NCI-H1417 treated with DMSO at 0.1 percent for 48 hours (cell line): ENCODE data around the gene WDR1.

Experiments used
- DNase-seq: peaks from one replicate; lab custom pipeline; 2025; lab: John Stamatoyannopoulos, UW

The WDR1 gene

GRCh38 chr4:10098780-10099160 lies 17.8 kb downstream of the WDR1 start:
- DNase-seq: no peak

GRCh38 chr4:10097906-10098779 lies 18.5 kb downstream of the WDR1 start:
- no peak for DNase-seq

DNA sequence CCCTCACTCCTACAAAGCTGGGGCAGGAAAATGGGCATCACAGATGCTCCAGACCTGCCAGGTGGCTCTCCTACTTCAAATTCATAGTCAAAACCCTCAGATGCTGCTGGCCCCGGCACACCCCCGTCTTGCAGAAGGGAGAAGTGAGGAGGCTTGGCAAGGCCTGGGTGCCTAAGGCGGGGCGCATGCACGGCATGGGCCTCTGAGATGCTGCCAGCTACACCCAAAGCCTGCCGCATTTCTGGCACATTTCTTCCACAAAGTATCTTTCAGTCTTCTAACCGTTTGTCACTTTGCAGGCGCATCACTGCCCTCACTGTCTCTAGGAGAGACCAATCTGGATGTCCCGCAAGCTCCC lies 19.6 kb downstream of the WDR1 start:
- no peak for DNase-seq

DNA sequence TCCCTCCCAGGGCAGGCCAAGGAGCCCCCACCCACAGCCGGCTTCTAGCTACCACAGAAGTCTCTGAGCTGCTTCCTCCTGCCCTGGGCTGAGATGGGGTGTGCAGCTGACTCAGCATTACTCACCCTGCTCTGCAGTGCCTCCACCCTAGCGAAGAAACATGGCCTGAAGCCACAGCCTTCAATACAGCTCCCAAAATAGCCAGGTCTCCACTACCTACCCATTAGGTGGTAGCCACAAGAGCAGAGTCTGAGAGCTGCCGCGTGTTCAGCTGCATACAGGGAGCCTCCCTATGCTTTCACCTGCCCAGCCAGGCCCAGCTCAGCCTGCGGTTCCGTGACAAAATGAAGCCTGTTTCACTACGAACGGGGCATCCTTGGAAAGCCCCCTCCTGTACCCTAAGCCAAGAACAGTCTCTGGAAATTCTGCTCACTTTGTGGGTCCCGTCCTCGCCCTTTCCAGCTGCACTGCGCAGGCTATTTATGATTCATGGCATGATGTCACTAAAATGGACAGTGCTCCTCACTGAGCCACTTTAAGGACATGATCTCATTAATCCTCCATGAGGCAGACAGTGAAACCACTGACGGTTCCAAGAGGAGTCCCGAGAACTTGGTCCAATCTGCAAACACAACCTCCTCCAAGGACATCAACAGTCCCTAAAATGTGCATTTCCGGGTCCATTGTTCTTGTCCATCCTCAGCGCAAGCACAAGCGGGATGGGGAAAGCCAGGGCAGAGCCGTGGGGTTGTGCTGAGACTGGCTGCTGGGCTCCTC lies 20.2 kb downstream of the WDR1 start:
- no peak for DNase-seq

- DNase-seq: no peak
Measured at GRCh38 chr4:10095296-10095991, 21.2 kb downstream of the WDR1 start.

DNA sequence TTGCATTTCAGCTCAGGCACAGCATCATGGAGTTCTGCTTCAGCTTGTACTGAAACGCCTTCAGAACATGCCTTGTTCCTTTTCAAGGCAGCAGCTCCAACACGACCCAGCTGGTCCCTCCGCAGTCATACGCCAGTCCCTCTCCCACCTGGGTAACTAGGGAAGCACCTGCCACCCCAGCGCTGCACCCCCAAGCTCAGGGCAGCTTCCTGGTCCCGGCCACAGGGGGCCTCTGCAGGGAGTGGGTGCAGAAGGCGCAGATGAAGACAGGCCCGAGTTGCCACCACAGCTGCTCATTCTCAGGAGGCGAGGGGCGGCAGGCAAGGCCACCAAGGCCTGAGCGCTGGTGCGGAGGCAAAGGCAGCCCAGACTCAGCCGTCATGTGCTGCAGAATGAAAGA lies 21.8 kb downstream of the WDR1 start:
- no peak for DNase-seq

GRCh38 chr4:10093801-10094552 lies 22.6 kb downstream of the WDR1 start:
- no peak for DNase-seq

GRCh38 chr4:10093271-10093621 lies 23.4 kb downstream of the WDR1 start:
- DNase-seq: no peak

DNA sequence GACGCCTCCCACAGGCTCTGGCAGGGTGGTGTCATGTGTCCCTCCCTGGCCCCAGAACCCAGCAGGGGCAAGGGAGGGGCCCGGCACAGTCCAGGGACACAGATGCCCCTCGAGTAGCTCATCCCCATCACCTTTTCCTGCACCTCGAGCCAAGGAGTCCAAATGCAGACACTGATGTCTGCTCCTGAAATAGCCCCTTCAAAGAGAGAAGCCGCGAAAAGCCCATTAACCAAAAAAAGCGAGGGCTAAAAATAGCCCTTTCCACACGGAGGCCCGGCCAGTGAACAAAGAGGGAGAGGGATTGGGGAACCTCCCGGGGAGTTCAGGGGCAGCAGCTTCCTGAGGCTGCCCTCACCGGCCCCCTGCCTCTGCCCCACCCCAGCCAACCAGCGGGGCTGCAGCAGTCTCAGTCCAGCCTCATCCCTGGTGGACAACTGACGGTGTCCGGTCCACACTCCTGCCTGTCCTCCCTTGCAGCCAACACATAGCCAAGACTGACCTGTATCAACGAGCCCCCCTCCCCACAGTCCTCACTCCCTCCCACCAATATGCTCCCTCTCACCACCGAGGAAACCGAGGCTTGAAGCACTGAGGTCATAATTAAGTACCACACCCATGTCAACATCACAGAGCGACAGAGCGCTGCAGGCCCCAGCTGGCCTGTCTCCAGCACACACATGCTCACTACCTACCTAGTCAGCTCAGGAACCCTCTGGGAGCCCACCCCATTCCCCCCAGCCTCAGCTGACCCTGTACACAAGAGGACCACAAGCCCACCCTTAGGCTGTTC lies 23.9 kb downstream of the WDR1 start:
- DNase-seq: no peak

DNA sequence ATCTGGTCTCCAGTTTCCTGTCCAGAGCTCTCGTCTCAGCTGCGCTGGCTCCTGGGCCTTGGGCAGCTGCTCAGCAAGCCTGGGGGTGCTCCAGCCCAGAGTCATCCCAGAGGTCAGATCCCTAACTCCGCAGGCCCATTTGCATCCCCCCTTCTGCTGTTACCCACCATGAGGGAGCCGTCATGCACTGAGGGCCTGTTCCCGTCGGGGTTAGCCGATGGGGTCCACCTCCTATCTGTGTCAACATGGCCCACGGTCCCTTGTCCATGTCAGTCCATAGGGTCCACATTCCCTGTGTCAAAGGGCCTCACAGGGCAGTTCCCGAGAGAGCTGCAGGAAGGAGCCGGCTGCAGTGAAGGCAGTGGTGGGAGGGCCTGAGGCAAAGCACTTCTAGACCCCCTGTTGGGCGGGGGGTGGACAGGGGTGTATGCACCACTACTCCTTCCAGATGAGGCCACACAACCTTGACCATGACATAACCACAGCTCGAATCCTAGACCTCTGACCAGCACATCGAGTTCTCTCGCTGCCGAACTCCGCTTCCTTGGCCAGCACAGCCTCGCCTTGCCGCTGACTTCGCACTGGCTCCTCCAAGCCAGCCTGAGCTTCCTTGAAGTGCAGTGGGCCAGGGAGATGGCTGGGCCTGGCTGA lies 24.9 kb downstream of the WDR1 start:
- no peak for DNase-seq

- no peak for DNase-seq
Measured at GRCh38 chr4:10090467-10091250, 25.9 kb downstream of the WDR1 start.

GRCh38 chr4:10089346-10089745 lies 27.3 kb downstream of the WDR1 start:
- no peak for DNase-seq

GRCh38 chr4:10088135-10089010 lies 28.2 kb downstream of the WDR1 start:
- no peak for DNase-seq

GRCh38 chr4:10087152-10087791 lies 29.3 kb downstream of the WDR1 start:
- DNase-seq: no peak

DNA sequence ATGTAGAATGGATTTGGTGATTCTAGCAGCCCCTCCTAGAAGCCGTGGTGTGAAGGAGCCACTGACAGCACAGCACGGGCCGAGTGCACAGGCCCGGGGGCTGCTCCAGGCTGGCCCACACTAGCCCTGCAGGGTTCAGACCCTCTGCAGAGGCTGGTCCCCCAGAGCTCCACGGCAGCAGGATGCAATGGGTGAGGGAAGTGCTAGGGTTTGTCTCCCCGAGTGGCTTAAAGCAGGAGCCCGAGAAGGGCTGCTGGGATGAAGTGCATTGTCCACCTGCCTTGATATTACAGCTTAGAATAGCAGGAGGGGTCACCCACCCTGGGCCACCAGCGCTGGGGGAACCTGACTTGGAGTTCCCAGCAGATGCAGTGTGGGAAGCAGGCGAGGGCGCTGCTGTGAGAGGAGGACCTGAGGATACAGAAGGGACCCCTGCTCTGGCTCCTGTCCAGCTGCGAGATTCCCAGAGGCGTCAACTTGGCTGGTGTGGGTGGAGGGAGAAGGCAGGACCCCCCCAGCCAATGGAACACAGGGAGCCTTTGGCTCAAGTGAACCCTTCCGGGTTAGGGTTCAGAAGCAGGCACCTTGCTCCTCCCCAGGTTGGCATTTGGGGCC lies 30.0 kb downstream of the WDR1 start:
- no peak for DNase-seq

DNA sequence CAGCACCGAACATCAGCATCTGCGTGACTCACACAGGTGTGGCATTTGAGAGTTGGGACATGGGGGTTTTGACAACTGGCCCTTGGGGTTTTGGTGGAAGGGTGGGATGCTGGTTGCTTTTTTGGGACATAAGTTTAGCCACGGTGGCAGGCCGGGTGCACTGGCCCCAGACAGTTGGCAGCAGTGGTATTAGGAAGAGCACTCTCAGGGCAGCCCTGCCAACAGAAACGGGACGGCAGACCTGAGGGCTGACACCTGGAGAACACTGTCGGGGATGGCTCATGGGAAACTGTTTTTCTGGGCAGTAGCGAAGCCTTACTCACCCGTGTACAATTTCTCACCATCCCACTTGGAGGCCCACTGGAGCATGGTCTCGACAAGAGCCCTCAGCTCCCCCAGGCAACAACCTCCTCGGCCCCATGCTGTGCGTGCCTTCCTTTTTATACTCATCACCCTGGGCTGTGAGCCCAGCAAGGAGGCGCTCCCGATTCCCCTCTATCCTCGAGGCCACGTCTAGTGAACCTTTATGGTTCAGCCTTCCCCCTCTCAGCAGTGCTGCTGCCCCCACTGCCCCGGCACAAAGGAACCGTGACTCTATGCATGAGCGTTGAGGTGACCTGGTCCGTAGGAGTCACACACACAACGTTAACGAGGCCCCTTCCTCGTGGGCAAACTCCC lies 30.6 kb downstream of the WDR1 start:
- no peak for DNase-seq

DNA sequence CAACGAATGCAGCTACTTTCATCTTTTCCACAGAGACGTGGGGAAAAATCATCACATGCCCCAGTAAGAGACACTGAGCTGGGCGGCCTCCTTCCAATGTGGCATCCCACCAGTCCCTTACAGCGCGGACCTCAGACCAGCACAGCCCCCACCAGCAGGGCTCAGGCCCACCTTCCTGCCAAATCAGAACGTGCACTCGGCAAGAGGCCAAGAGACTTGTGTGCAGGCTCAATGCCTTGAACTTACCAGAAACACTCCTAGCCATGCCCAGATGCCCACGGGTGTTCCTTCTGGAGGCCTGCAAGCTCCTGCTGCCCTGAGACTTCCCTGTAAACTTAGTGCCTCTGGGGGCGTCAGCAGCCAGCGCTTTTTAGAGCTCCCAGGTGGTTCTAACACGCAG lies 31.2 kb downstream of the WDR1 start:
- DNase-seq: no peak
